Mammary epithelial cell (primary cell): ENCODE measurements around the gene C2CD3.

ENCODE experiments used
- CTCF ChIP-seq, 2 donors: IDR thresholded peaks in 1 of 2; conservative IDR thresholded peaks in 1 of 2; 2 replicates each; pipeline ENCODE4 v1.5.1; 2011 to 2012; ENCODE audit warnings: inconsistent platforms in 2 of 2, low read length in 2 of 2, mild to moderate bottlenecking in 2 of 2, control low read depth in 1 of 2, low read depth in 1 of 2; ENCODE audit not compliant: insufficient read depth in 1 of 2; ENCODE audit errors: extremely low read depth in 1 of 2
- EZH2 ChIP-seq: IDR thresholded peaks from 2 replicates; pipeline ENCODE4 v1.6.1; 2012; ENCODE audit warnings: low read length, inconsistent platforms, borderline replicate concordance

- TF ChIP-seq CTCF (conservative IDR thresholded peaks at IDR 0.05 in 1 of 2, IDR thresholded peaks at IDR 0.05 in 1 of 2; ENCODE audit: extremely low read depth in 1 of 2, insufficient read depth in 1 of 2, low read depth in 1 of 2, low read length in 2 of 2) (no peak), EZH2 (no peak)
Observed at GRCh38 chr11:74055938-74056337, 114.9 kb downstream of the C2CD3 start.
